GM12878 (cell line): ENCODE data around the gene SARM1. TPM values are rescaled to one million over a fixed set of nuclear protein-coding genes. Genes with fewer than 3 reads are reported as not detected.

Source experiments
- ATAC-seq: fragments of 200-7000 bp; cut with Tn5 transposase; 3 replicates; pipeline ENCODE4 v1.9.1; 2020; ENCODE audit warnings: mild to moderate bottlenecking, moderate library complexity
- BruUV-seq: library from RNA; stranded (reverse); fragments of 400-500 nt; replicated peaks from 2 replicates; lab custom pipeline; 2021; lab: Mats Ljungman, UMichigan
- CTCF ChIA-PET: fragments of 300-600 bp; sonication (Branson Sonifier 250); formaldehyde crosslinking; extraction: SDS; loops from one replicate; lab custom pipeline; 2021; ENCODE audit warnings: inconsistent platforms; lab: Yijun Ruan, JAX
- POLR2A ChIA-PET: fragments of 350-600 bp; formaldehyde crosslinking; extraction: SDS; loops from one replicate; lab custom pipeline; 2021; ENCODE audit warnings: inconsistent platforms; lab: Charles Lee
- RAD21 ChIA-PET: fragments of 300-600 bp; sonication (Branson Sonifier 250); formaldehyde crosslinking; loops from one replicate; lab custom pipeline; 2023; ENCODE audit warnings: antibody characterized with exemption; ENCODE audit not compliant: unreplicated experiment; lab: Charles Lee
- SMC1A ChIA-PET: fragments of 300-600 bp; sonication (Branson Sonifier 250); formaldehyde crosslinking; loops from one replicate; lab custom pipeline; 2023; ENCODE audit not compliant: unreplicated experiment, uncharacterized antibody; lab: Charles Lee
- DNase-seq: peaks from one replicate; pipeline ENCODE4 v3.0.0-alpha.2; 2011; ENCODE audit warnings: low read depth, low spot score
- FAIRE-seq: peaks from 3 replicates; lab custom pipeline; 2011; peaks lifted over from hg19 to GRCh38; lab: Jason Lieb, UNC
- H2AFZ ChIP-seq: 2 replicates; pipeline ENCODE4 v1.6.0; 2011; ENCODE audit warnings: low read depth, low read length, control low read depth; ENCODE audit not compliant: control insufficient read depth
- H3K27ac ChIP-seq: 2 replicates; pipeline ENCODE4 v1.5.1; 2011; ENCODE audit warnings: control low read depth; ENCODE audit not compliant: control insufficient read depth, insufficient read depth
- H3K27me3 ChIP-seq, 2 experiments: replicated peaks in 1 of 2; 2 replicates each; pipeline versions ENCODE4 v1.6.0 to v1.6.1; 2011; ENCODE audit warnings: low read length in 1 of 2; ENCODE audit not compliant: control insufficient read depth in 2 of 2, insufficient read depth in 2 of 2
- H3K36me3 ChIP-seq, 2 experiments: 2 replicates each; pipeline ENCODE4 v1.5.1; 2011; ENCODE audit warnings: low read length in 1 of 2; ENCODE audit not compliant: control insufficient read depth in 2 of 2, insufficient read depth in 2 of 2
- H3K4me1 ChIP-seq: 2 replicates; pipeline ENCODE4 v1.6.1; 2011; ENCODE audit warnings: mild to moderate bottlenecking, low read length, moderate library complexity, mixed read lengths; ENCODE audit not compliant: control insufficient read depth, insufficient read depth
- H3K4me2 ChIP-seq: 2 replicates; pipeline ENCODE4 v1.6.0; 2011; ENCODE audit warnings: control low read depth; ENCODE audit not compliant: control insufficient read depth, insufficient read depth
- H3K4me3 ChIP-seq: fragments of 200-600 bp; sonication (generic); 2 replicates; pipeline ENCODE4 v1.5.1; 2016
- H3K79me2 ChIP-seq: 2 replicates; pipeline ENCODE4 v1.6.0; 2011; ENCODE audit warnings: low read length; ENCODE audit not compliant: control insufficient read depth, insufficient read depth
- H3K9ac ChIP-seq: 2 replicates; pipeline ENCODE4 v1.8.0; 2011; ENCODE audit warnings: low read length, control low read depth, mixed read lengths; ENCODE audit not compliant: control insufficient read depth, insufficient read depth
- H3K9me3 ChIP-seq: replicated peaks from 3 replicates; pipeline ENCODE4 v1.5.1; 2011; ENCODE audit warnings: mild to moderate bottlenecking, low read length; ENCODE audit not compliant: control insufficient read depth, insufficient read depth
- H4K20me1 ChIP-seq: 2 replicates; pipeline ENCODE4 v1.6.0; 2011; ENCODE audit not compliant: control insufficient read depth, insufficient read depth
- BCL3 ChIP-seq: IDR thresholded peaks from 2 replicates; pipeline ENCODE4 v1.6.1; 2011; ENCODE audit warnings: borderline replicate concordance, low read depth, mild to moderate bottlenecking, moderate library complexity, low read length; ENCODE audit not compliant: insufficient read depth, poor library complexity, severe bottlenecking
- CEBPB ChIP-seq, 2 experiments: fragments of 150-350 bp in 1 of 2; IDR thresholded peaks; 2 replicates each; pipeline ENCODE4 v1.6.1; 2012 to 2014; ENCODE audit warnings: low read depth in 2 of 2, low read length in 2 of 2, borderline replicate concordance in 1 of 2, inconsistent platforms in 1 of 2
- CHD4 ChIP-seq: fragments of 200-600 bp; sonication (generic); IDR thresholded peaks from 2 replicates; pipeline ENCODE4 v1.6.1; 2016; ENCODE audit warnings: mild to moderate bottlenecking
- CREB1 ChIP-seq: IDR thresholded peaks from 2 replicates; pipeline ENCODE4 v1.6.1; 2012; ENCODE audit warnings: low read depth, mild to moderate bottlenecking, inconsistent platforms
- CREM ChIP-seq: IDR thresholded peaks from 2 replicates; pipeline ENCODE4 v1.6.1; 2014; ENCODE audit warnings: antibody characterized with exemption, low read depth
- E4F1 ChIP-seq: fragments of 450-650 bp; IDR thresholded peaks from 2 replicates; pipeline ENCODE4 v1.6.1; 2018; ENCODE audit warnings: borderline replicate concordance, mild to moderate bottlenecking; ENCODE audit not compliant: partially characterized antibody
- EP300 ChIP-seq, 2 experiments: fragments of 150-350 bp in 1 of 2; IDR thresholded peaks; 2 replicates each; pipeline ENCODE4 v1.6.1; 2011 to 2012; ENCODE audit warnings: low read depth in 2 of 2, low read length in 2 of 2, borderline replicate concordance in 1 of 2, improper control_type of control experiment in 1 of 2, inconsistent platforms in 1 of 2; ENCODE audit not compliant: control insufficient read depth in 1 of 2
- EZH2 ChIP-seq: IDR thresholded peaks from 2 replicates; pipeline ENCODE4 v1.6.1; 2012; ENCODE audit warnings: low read depth, mild to moderate bottlenecking, control low read depth, inconsistent platforms, low read length, borderline replicate concordance; ENCODE audit not compliant: control insufficient read depth
- HSF1 ChIP-seq: fragments of 150-350 bp; IDR thresholded peaks from 2 replicates; pipeline ENCODE4 v1.6.1; 2014; ENCODE audit warnings: mild to moderate bottlenecking, low read depth, low read length
- KAT2A ChIP-seq: conservative IDR thresholded peaks from 2 replicates; pipeline ENCODE4 v1.6.1; 2011; ENCODE audit warnings: low read depth, low read length; ENCODE audit not compliant: control insufficient read depth
- MTA2 ChIP-seq: fragments of 450-650 bp; IDR thresholded peaks from 2 replicates; pipeline ENCODE4 v1.6.1; 2016; ENCODE audit warnings: low read depth, mild to moderate bottlenecking, moderate library complexity
- MYB ChIP-seq: fragments of 150-350 bp; IDR thresholded peaks from 2 replicates; pipeline ENCODE4 v1.6.1; 2014; ENCODE audit warnings: mild to moderate bottlenecking, low read depth, low read length, borderline replicate concordance
- NR2F1 ChIP-seq: fragments of 450-650 bp; conservative IDR thresholded peaks from 2 replicates; pipeline ENCODE4 v1.6.1; 2017; ENCODE audit warnings: mild to moderate bottlenecking
- POLR2AphosphoS2 ChIP-seq: IDR thresholded peaks from 2 replicates; pipeline ENCODE4 v1.6.1; 2011; ENCODE audit warnings: low read depth, mild to moderate bottlenecking, low read length, improper control_type of control experiment, moderate library complexity
- POU2F2 ChIP-seq: IDR thresholded peaks from 3 replicates; pipeline ENCODE4 v1.6.1; 2011; ENCODE audit warnings: low read depth, mild to moderate bottlenecking, low read length, borderline replicate concordance
- SUZ12 ChIP-seq: fragments of 200-600 bp; sonication (generic); IDR thresholded peaks from one replicate; pipeline ENCODE4 v1.6.1; 2018; ENCODE audit warnings: antibody characterized with exemption, mild to moderate bottlenecking; ENCODE audit not compliant: unreplicated experiment
- WRNIP1 ChIP-seq: IDR thresholded peaks from 2 replicates; pipeline ENCODE4 v1.6.1; 2011; ENCODE audit warnings: low read depth, low read length, improper control_type of control experiment, borderline replicate concordance
- ZNF217 ChIP-seq: fragments of 450-650 bp; IDR thresholded peaks from 2 replicates; pipeline ENCODE4 v1.6.1; 2017; ENCODE audit warnings: antibody characterized with exemption, mild to moderate bottlenecking
- WGBS: methylation state at CpG from one replicate; pipeline ENCODE4 v1.1.6; 2016; ENCODE audit warnings: low lambda C conversion rate; ENCODE audit not compliant: insufficient replicate concordance, insufficient coverage; ENCODE audit errors: missing lambda C conversion rate; 5-methylcytosine and 5-hydroxymethylcytosine counted together
- in situ Hi-C: fragments of 300-500 bp; cut with MboI; formaldehyde crosslinking; loops from 9 replicates; pipeline ENCODE4 v1.14.3; 2018; ENCODE audit warnings: mixed read lengths
- intact Hi-C: fragments of 100-400 bp; cut with micrococcal nuclease; formaldehyde crosslinking; loops from one replicate; pipeline ENCODE4 v1.14.2; 2022; ENCODE audit not compliant: unreplicated experiment
- polyA plus RNA-seq, 11 experiments: library from polyadenylated mRNA; depleted of rRNA in 4 of 11; unstranded in 6 of 11; stranded (reverse) in 5 of 11; fragments of >200 nt; fragmentation: Nextera tagmentation in 4 of 11; fragmentation: Illumina TruSeq in 1 of 11; extraction: Ambion mirVana in 4 of 11; extraction: Trizol in 1 of 11; gene quantifications; 1 replicate in 1 of 11; 2 replicates in 10 of 11; pipeline versions ENCODE4 v1.2.1 to v1.2.3, GENCODE V29; 2011 to 2016; ENCODE audit warnings: inconsistent platforms in 2 of 11, missing spikeins in 2 of 11, low read depth in 1 of 11
- total RNA-seq, 4 experiments: library from RNA; depleted of rRNA in 3 of 4; stranded (reverse); fragments of >200 nt in 3 of 4; fragmentation: Illumina TruSeq in 1 of 4; extraction: Trizol in 1 of 4; gene quantifications; 2 replicates each; pipeline versions ENCODE4 v1.2.1 to v1.2.3, GENCODE V29; 2013 to 2021

The SARM1 gene
- total and polyA plus RNA-seq, 10 of the 15 experiments (the other 5 are each of a cell fraction or from before 2014, with no cell fraction given): 0.56 to 25.3 (median 11.9) TPM

GRCh38 chr17:28427371-28427770, 55.9 kb downstream of the SARM1 start:
- BruUV-seq: no TSS peak
- TF ChIP-seq MTA2: no peak
- TF ChIP-seq EZH2: no peak
- TF ChIP-seq EP300 (IDR thresholded peaks at IDR 0.05; ENCODE audit: borderline replicate concordance in 1 of 2, control insufficient read depth in 1 of 2, low read depth in 2 of 2, low read length in 2 of 2): no peak
- no peak for TF ChIP-seq CEBPB (IDR thresholded peaks at IDR 0.05; ENCODE audit: borderline replicate concordance in 1 of 2, low read depth in 2 of 2, low read length in 2 of 2)
- TF ChIP-seq CREB1: no peak
- TF ChIP-seq HSF1: no peak
- no peak for TF ChIP-seq CREM
- no peak for TF ChIP-seq NR2F1
- TF ChIP-seq SUZ12: no peak
- TF ChIP-seq WRNIP1: no peak
- TF ChIP-seq ZNF217: no peak
- TF ChIP-seq CHD4: no peak
- no peak for TF ChIP-seq E4F1
- no peak for TF ChIP-seq MYB
- no peak for TF ChIP-seq POU2F2
- no peak for TF ChIP-seq POLR2AphosphoS2
- TF ChIP-seq BCL3: no peak
- no peak for TF ChIP-seq KAT2A
- 92% methylated on average over 5 of the region's 5 CpGs for WGBS
- ATAC-seq (no peak), FAIRE-seq (no peak), DNase-seq (no peak)
- no peaks in the 10 kb centered on the region for H3K36me3 ChIP-seq
- no peak overlapping the region for H3K4me3 ChIP-seq
- SMC1A ChIA-PET: no interaction called here
- CTCF ChIA-PET: no interaction called here
- intact Hi-C loops (no loop called here), in situ Hi-C loops (no loop called here)
- POLR2A ChIA-PET: no interaction called here
- no peak overlapping the region for H3K4me2 ChIP-seq
- RAD21 ChIA-PET: no interaction called here
- H2AFZ ChIP-seq: no peak overlapping the region
- no peak overlapping the region for H3K9ac ChIP-seq
- no peaks in the 10 kb centered on the region for H3K79me2 ChIP-seq
- H3K27ac ChIP-seq: no peak overlapping the region
- no peaks in the 10 kb centered on the region; the same call in 1 of the 2 replicates for H3K4me1 ChIP-seq
- H3K27me3 ChIP-seq: no peaks in the 10 kb centered on the region; a peak in 1 of 4 replicates
- no peaks in the 10 kb centered on the region for H3K9me3 ChIP-seq
- H4K20me1 ChIP-seq: no peaks in the 10 kb centered on the region
